IMR-90 (cell line): ENCODE measurements around the gene PARD3. TPM values are rescaled to one million over a fixed set of nuclear protein-coding genes. Genes with fewer than 3 reads are reported as not detected.

Source experiments
- ATAC-seq: fragments of 200-7000 bp; cut with Tn5 transposase; 2 replicates; pipeline ENCODE4 v1.9.1; 2020; ENCODE audit warnings: low read depth, mild to moderate bottlenecking, moderate library complexity
- BruUV-seq: library from RNA; stranded (reverse); fragments of 400-500 nt; replicated peaks from 2 replicates; lab custom pipeline; 2021; lab: Mats Ljungman, UMichigan
- CTCF ChIA-PET: fragments of 300-600 bp; formaldehyde crosslinking; extraction: SDS; loops from one replicate; lab custom pipeline; 2021; ENCODE audit warnings: antibody characterized with exemption; lab: Yijun Ruan, JAX
- POLR2A ChIA-PET: fragments of 300-600 bp; sonication (Branson Sonifier 250); formaldehyde crosslinking; loops from one replicate; lab custom pipeline; 2022; ENCODE audit warnings: antibody characterized with exemption; ENCODE audit not compliant: unreplicated experiment; lab: Charles Lee
- DNase-seq: peaks from one replicate; pipeline ENCODE4 v3.0.0; 2013
- H2AFZ ChIP-seq: replicated peaks from 2 replicates; pipeline ENCODE3; 2013; ENCODE audit warnings: low read length, mild to moderate bottlenecking; ENCODE audit not compliant: poor library complexity
- H2AK5ac ChIP-seq: 2 replicates; pipeline ENCODE4 v1.6.1; 2013; ENCODE audit warnings: low read depth, low read length, inconsistent platforms
- H2AK9ac ChIP-seq: replicated peaks from 2 replicates; pipeline ENCODE3; 2013; ENCODE audit warnings: mild to moderate bottlenecking, low read depth, low read length, moderate library complexity; ENCODE audit not compliant: poor library complexity
- H2BK120ac ChIP-seq: 2 replicates; pipeline ENCODE4 v1.6.1; 2013; ENCODE audit warnings: low read depth, low read length, inconsistent platforms
- H2BK15ac ChIP-seq: 3 replicates; pipeline ENCODE4 v1.6.1; 2013; ENCODE audit warnings: low read depth, low read length, inconsistent platforms
- H2BK20ac ChIP-seq: 2 replicates; pipeline ENCODE4 v1.6.1; 2013; ENCODE audit warnings: low read depth, mild to moderate bottlenecking, inconsistent platforms, low read length, moderate library complexity
- H2BK5ac ChIP-seq: 2 replicates; pipeline ENCODE4 v1.6.1; 2013; ENCODE audit warnings: mild to moderate bottlenecking, low read depth, low read length, inconsistent platforms; ENCODE audit not compliant: poor library complexity, severe bottlenecking
- H3K14ac ChIP-seq: replicated peaks from 2 replicates; pipeline ENCODE4 v1.6.1; 2013; ENCODE audit warnings: low read depth, low read length, inconsistent platforms
- H3K18ac ChIP-seq: 2 replicates; pipeline ENCODE4 v1.6.1; 2013; ENCODE audit warnings: low read depth, low read length, control low read depth
- H3K23ac ChIP-seq: 2 replicates; pipeline ENCODE4 v1.6.1; 2013; ENCODE audit warnings: low read depth, low read length, inconsistent platforms
- H3K27ac ChIP-seq: 2 replicates; pipeline ENCODE4 v1.5.1; 2013; ENCODE audit warnings: mild to moderate bottlenecking, control low read depth, low read length; ENCODE audit not compliant: insufficient read depth
- H3K27me3 ChIP-seq: 2 replicates; pipeline ENCODE4 v1.6.1; 2013; ENCODE audit warnings: low read length; ENCODE audit not compliant: control insufficient read depth, insufficient read depth
- H3K36me3 ChIP-seq: 2 replicates; pipeline ENCODE4 v1.6.1; 2013; ENCODE audit warnings: low read length, mixed read lengths; ENCODE audit not compliant: control insufficient read depth, insufficient read depth
- H3K4ac ChIP-seq: 2 replicates; pipeline ENCODE4 v1.6.1; 2013; ENCODE audit warnings: low read depth, low read length, inconsistent platforms
- H3K4me1 ChIP-seq: 2 replicates; pipeline ENCODE4 v1.6.1; 2013; ENCODE audit warnings: low read length, mixed read lengths; ENCODE audit not compliant: control insufficient read depth, insufficient read depth
- H3K4me2 ChIP-seq: 2 replicates; pipeline ENCODE4 v1.6.1; 2013; ENCODE audit warnings: low read depth, mild to moderate bottlenecking, control low read depth, low read length, moderate library complexity
- H3K4me3 ChIP-seq: 2 replicates; pipeline ENCODE4 v1.5.1; 2013; ENCODE audit warnings: low read depth, mild to moderate bottlenecking, control low read depth, low read length, moderate library complexity; ENCODE audit not compliant: insufficient read depth
- H3K56ac ChIP-seq: 2 replicates; pipeline ENCODE4 v1.6.1; 2013; ENCODE audit warnings: low read length, inconsistent platforms; ENCODE audit not compliant: insufficient read depth; ENCODE audit errors: extremely low read depth
- H3K79me1 ChIP-seq, 2 experiments: 2 replicates each; pipeline ENCODE4 v1.6.1; 2013; ENCODE audit warnings: low read length in 2 of 2, inconsistent platforms in 1 of 2, low read depth in 1 of 2
- H3K9ac ChIP-seq: 2 replicates; pipeline ENCODE4 v1.6.1; 2013; ENCODE audit warnings: low read depth, low read length, control low read depth
- H3K9me1 ChIP-seq: 2 replicates; pipeline ENCODE4 v1.6.1; 2013; ENCODE audit warnings: low read length, inconsistent platforms; ENCODE audit not compliant: insufficient read depth
- H3K9me3 ChIP-seq: 2 replicates; pipeline ENCODE4 v1.6.1; 2013; ENCODE audit warnings: low read length; ENCODE audit not compliant: control insufficient read depth, insufficient read depth
- H4K20me1 ChIP-seq: 2 replicates; pipeline ENCODE4 v1.6.1; 2013; ENCODE audit warnings: low read length, inconsistent platforms; ENCODE audit not compliant: insufficient read depth
- H4K5ac ChIP-seq: 2 replicates; pipeline ENCODE4 v1.6.1; 2013; ENCODE audit warnings: mild to moderate bottlenecking, low read depth, low read length, control low read depth
- H4K8ac ChIP-seq, 2 experiments: 2 replicates each; pipeline ENCODE4 v1.6.1; 2013; ENCODE audit warnings: low read depth in 2 of 2, low read length in 2 of 2, control low read depth in 1 of 2, inconsistent platforms in 1 of 2
- H4K91ac ChIP-seq: 2 replicates; pipeline ENCODE4 v1.6.1; 2013; ENCODE audit warnings: low read depth, low read length, inconsistent platforms; ENCODE audit not compliant: insufficient read depth
- CEBPB ChIP-seq: IDR thresholded peaks from 2 replicates; pipeline ENCODE4 v1.6.1; 2012; ENCODE audit warnings: low read depth, low read length, improper control_type of control experiment
- SMC3 ChIP-seq: fragments of 150-350 bp; IDR thresholded peaks from 2 replicates; pipeline ENCODE4 v1.6.1; 2016; ENCODE audit warnings: low read depth, mild to moderate bottlenecking, antibody characterized with exemption, low read length, moderate library complexity
- dilution Hi-C: fragments of 300-500 bp; cut with HindIII; formaldehyde crosslinking; loops from one replicate; pipeline ENCODE4 v1.14.3; 2018; ENCODE audit warnings: low sequenced_read_pairs; ENCODE audit not compliant: unreplicated experiment
- in situ Hi-C: fragments of 300-500 bp; cut with MboI; formaldehyde crosslinking; loops from 3 replicates; pipeline ENCODE4 v1.14.3; 2019; ENCODE audit warnings: low sequenced_read_pairs, inconsistent platforms, mixed read lengths
- intact Hi-C: fragments of 100-400 bp; cut with micrococcal nuclease; formaldehyde crosslinking; loops from 2 replicates; pipeline ENCODE4 v1.10.0; 2022
- polyA plus RNA-seq, 3 experiments: library from polyadenylated mRNA; depleted of rRNA; stranded (reverse); fragments of >200 nt; gene quantifications; 2 replicates each; pipeline ENCODE4 v1.2.3, GENCODE V29; 2012; ENCODE audit warnings: low replicate concordance in 1 of 3
- total RNA-seq: library from RNA; depleted of rRNA; stranded (reverse); fragments of >200 nt; gene quantifications from 2 replicates; pipeline ENCODE4 v1.2.3, GENCODE V29; 2012

The PARD3 gene
- total and polyA plus RNA-seq, 2 of the 4 experiments (the other 2 are of a cell fraction): 14.6 to 37.5 TPM

GRCh38 chr10:34859170-34859569 lies 44.1 kb upstream of the PARD3 start:
- H2AK9ac ChIP-seq: no peak overlapping the region
- no peak overlapping the region for H3K56ac ChIP-seq
- no peak overlapping the region for H2BK120ac ChIP-seq
- H2AFZ ChIP-seq: no peak overlapping the region
- H4K20me1 ChIP-seq: no peaks in the 10 kb centered on the region
- no peak overlapping the region for H2BK15ac ChIP-seq
- no peak overlapping the region for H3K27ac ChIP-seq
- H2AK5ac ChIP-seq: no peak overlapping the region
- no TSS peak for BruUV-seq
- H3K36me3 ChIP-seq: no peaks in the 10 kb centered on the region
- dilution Hi-C loops (no loop called here), in situ Hi-C loops (no loop called here), intact Hi-C loops (no loop called here)
- ATAC-seq (no peak), DNase-seq (peak; percentile 26)
- POLR2A ChIA-PET: no interaction called here
- H3K4me3 ChIP-seq: no peak overlapping the region
- no peak overlapping the region for H4K91ac ChIP-seq
- H2BK20ac ChIP-seq: no peak overlapping the region
- H3K18ac ChIP-seq: no peak overlapping the region
- CTCF ChIA-PET: no interaction called here
- no peak for TF ChIP-seq SMC3
- peak; percentile 33; the same call in 1 of the 2 replicates for TF ChIP-seq CEBPB
- H3K27me3 ChIP-seq: peaks cover 15% of the 10 kb centered on the region
- no peak overlapping the region for H2BK5ac ChIP-seq
- H3K9ac ChIP-seq: no peak overlapping the region
- no peak overlapping the region for H3K14ac ChIP-seq
- H3K4ac ChIP-seq: no peak overlapping the region
- H4K8ac ChIP-seq: no peak overlapping the region
- H3K9me3 ChIP-seq: no peaks in the 10 kb centered on the region
- H4K5ac ChIP-seq: no peak overlapping the region
- H3K9me1 ChIP-seq: no peaks in the 10 kb centered on the region
- H3K4me1 ChIP-seq: peaks cover 1% of the 10 kb centered on the region; the same call in 1 of the 2 replicates
- H3K23ac ChIP-seq: no peak overlapping the region
- no peaks in the 10 kb centered on the region for H3K79me1 ChIP-seq
- no peak overlapping the region for H3K4me2 ChIP-seq
